ENCODE data around the gene UFL1.

DNA sequence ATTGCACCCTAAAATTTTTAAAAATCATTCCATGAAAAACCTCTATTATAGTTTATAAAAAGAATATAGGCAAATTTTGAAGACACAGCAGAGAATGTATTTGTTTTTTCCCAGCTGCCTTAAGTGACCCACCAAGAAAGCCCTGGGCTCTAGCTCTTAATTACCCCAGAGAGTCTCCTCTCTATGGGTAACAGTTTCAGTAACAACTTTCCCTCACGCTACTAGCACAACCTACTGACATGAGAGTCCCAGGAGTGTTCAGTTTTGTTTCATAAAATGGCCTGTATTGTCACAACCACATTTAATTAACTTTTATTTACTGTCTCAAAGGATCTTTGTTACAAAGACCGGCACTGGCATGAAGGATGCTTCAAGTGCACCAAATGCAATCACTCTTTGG is 82.8 kb downstream of the UFL1 start:
- TF ChIP-seq CTCF (conservative IDR thresholded peaks at IDR 0.05; ENCODE audit: low read depth in 2 of 2) (no peak), EZH2phosphoT487 (IDR thresholded peaks at IDR 0.05; ENCODE audit: unreplicated experiment) (no peak), CREB1 (CRISPR knock-in tag; IDR thresholded peaks at IDR 0.05; ENCODE audit: low read depth) (no peak), ZNF462 (CRISPR knock-in tag; IDR thresholded peaks at IDR 0.05) (no peak), POLR2AphosphoS5 (IDR thresholded peaks at IDR 0.05; ENCODE audit: low read depth) (no peak), ZNF114 (CRISPR knock-in tag; IDR thresholded peaks at IDR 0.05) (no peak), JUNB (IDR thresholded peaks at IDR 0.05; ENCODE audit: unreplicated experiment) (no peak), EZH2 (IDR thresholded peaks at IDR 0.05; ENCODE audit: low read depth, unreplicated experiment) (no peak), ETS1 (IDR thresholded peaks at IDR 0.05) (no peak), STAT1 (IDR thresholded peaks at IDR 0.05; ENCODE audit: unreplicated experiment) (no peak)
- TF ChIP-seq, protein P1, sequence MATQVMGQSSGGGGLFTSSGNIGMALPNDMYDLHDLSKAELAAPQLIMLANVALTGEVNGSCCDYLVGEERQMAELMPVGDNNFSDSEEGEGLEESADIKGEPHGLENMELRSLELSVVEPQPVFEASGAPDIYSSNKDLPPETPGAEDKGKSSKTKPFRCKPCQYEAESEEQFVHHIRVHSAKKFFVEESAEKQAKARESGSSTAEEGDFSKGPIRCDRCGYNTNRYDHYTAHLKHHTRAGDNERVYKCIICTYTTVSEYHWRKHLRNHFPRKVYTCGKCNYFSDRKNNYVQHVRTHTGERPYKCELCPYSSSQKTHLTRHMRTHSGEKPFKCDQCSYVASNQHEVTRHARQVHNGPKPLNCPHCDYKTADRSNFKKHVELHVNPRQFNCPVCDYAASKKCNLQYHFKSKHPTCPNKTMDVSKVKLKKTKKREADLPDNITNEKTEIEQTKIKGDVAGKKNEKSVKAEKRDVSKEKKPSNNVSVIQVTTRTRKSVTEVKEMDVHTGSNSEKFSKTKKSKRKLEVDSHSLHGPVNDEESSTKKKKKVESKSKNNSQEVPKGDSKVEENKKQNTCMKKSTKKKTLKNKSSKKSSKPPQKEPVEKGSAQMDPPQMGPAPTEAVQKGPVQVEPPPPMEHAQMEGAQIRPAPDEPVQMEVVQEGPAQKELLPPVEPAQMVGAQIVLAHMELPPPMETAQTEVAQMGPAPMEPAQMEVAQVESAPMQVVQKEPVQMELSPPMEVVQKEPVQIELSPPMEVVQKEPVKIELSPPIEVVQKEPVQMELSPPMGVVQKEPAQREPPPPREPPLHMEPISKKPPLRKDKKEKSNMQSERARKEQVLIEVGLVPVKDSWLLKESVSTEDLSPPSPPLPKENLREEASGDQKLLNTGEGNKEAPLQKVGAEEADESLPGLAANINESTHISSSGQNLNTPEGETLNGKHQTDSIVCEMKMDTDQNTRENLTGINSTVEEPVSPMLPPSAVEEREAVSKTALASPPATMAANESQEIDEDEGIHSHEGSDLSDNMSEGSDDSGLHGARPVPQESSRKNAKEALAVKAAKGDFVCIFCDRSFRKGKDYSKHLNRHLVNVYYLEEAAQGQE (IDR thresholded peaks at IDR 0.05; ENCODE audit: unreplicated experiment): no peak

Data from GM23338 (cell line).